SU-DHL-6 (cell line): ENCODE data around the gene STAT1.

Experiments
- H2AFZ ChIP-seq: fragments of 200-600 bp; sonication (generic); 2 replicates; pipeline ENCODE4 v1.6.1; 2014; ENCODE audit warnings: low read depth, mild to moderate bottlenecking, moderate library complexity, mixed read lengths, antibody characterized with exemption, low read length; ENCODE audit not compliant: severe bottlenecking
- H3F3A ChIP-seq: fragments of 200-600 bp; shearing (Covaris generic); 2 replicates; pipeline ENCODE4 v1.6.0; 2016; ENCODE audit warnings: antibody characterized with exemption, mild to moderate bottlenecking; ENCODE audit not compliant: insufficient read depth
- H3K27ac ChIP-seq: fragments of 200-600 bp; sonication (generic); 2 replicates; pipeline ENCODE4 v1.5.1; 2016; ENCODE audit warnings: low read depth, mild to moderate bottlenecking, low read length, moderate library complexity, mixed read lengths
- H3K27me3 ChIP-seq: fragments of 200-600 bp; sonication (generic), shearing (Covaris generic); 2 replicates; pipeline ENCODE4 v1.6.0; 2014; ENCODE audit warnings: mild to moderate bottlenecking, low read length
- H3K36me3 ChIP-seq: fragments of 200-600 bp; sonication (generic); 2 replicates; pipeline ENCODE4 v1.6.1; 2014; ENCODE audit warnings: mild to moderate bottlenecking, low read length, mixed read lengths
- H3K4me2 ChIP-seq: fragments of 300-600, 200-600 bp; shearing (Covaris generic), sonication (generic); 2 replicates; pipeline ENCODE4 v1.6.0; 2014; ENCODE audit warnings: low read length, low read depth, mild to moderate bottlenecking; ENCODE audit not compliant: poor library complexity, severe bottlenecking
- H3K4me3 ChIP-seq: fragments of 200-600 bp; sonication (generic); 2 replicates; pipeline ENCODE4 v1.5.1; 2014; ENCODE audit warnings: antibody characterized with exemption, low read length, mild to moderate bottlenecking, mixed read lengths; ENCODE audit not compliant: insufficient read depth, poor library complexity, severe bottlenecking
- H3K79me2 ChIP-seq: fragments of 200-600 bp; sonication (generic); 2 replicates; pipeline ENCODE4 v1.6.1; 2014; ENCODE audit warnings: mild to moderate bottlenecking, low read length, moderate library complexity; ENCODE audit not compliant: insufficient read depth
- H3K9ac ChIP-seq: fragments of 200-600 bp; sonication (generic); 2 replicates; pipeline ENCODE4 v1.7.0; 2014; ENCODE audit warnings: mild to moderate bottlenecking, low read length
- H3K9me2 ChIP-seq: fragments of 200-600 bp; sonication (generic); replicated peaks from 2 replicates; pipeline ENCODE4 v1.6.1; 2014; ENCODE audit warnings: low read length; ENCODE audit not compliant: insufficient read depth
- H3K9me3 ChIP-seq: fragments of 200-600 bp; sonication (generic); 2 replicates; pipeline ENCODE4 v1.6.1; 2014; ENCODE audit warnings: low read length, mixed read lengths; ENCODE audit not compliant: insufficient read depth
- H4K20me1 ChIP-seq: fragments of 200-600 bp; sonication (generic); 2 replicates; pipeline ENCODE4 v1.6.1; 2014; ENCODE audit warnings: low read depth, mild to moderate bottlenecking, antibody characterized with exemption, low read length, moderate library complexity, mixed read lengths
- EZH2phosphoT487 ChIP-seq: fragments of 200-600 bp; sonication (generic), shearing (Covaris generic); conservative IDR thresholded peaks from 2 replicates; pipeline ENCODE4 v1.6.1; 2018; ENCODE audit warnings: mild to moderate bottlenecking, antibody characterized with exemption, low read length, moderate library complexity, mixed read lengths
- TF ChIP-seq, protein P1 (sequence below): fragments of 200-600 bp; sonication (generic); IDR thresholded peaks from one replicate; pipeline ENCODE4 v1.5.1; 2017; ENCODE audit warnings: antibody characterized with exemption, mild to moderate bottlenecking, low read length, moderate library complexity; ENCODE audit not compliant: insufficient read depth, poor library complexity, severe bottlenecking

Gene STAT1

DNA sequence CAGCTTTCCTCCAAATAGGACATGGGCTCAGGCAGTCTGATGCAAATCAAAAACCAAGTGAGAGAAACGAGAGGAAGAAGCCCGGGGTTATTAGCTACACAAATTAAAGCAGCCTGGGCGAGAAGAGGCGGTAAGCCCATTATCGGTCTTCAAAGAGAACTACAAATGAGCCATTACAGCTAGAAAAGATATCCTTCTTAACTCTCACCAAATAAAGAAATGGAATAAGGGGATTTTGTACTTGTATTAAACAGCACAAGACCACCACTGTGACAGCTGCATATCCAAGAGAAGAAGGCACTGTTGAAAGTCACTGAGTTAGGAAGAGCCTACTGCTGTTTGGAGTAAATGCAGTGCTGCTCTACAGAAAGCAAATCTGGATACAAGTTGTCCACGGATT, 32.6 kb downstream of the STAT1 start:
- H4K20me1 ChIP-seq, result no peaks in the 10 kb centered on the region
- H3K27me3 ChIP-seq, result no peaks in the 10 kb centered on the region
- H3K4me3 ChIP-seq, result no peak overlapping the region
- no peak overlapping the region for H3K4me2 ChIP-seq
- H2AFZ ChIP-seq, result no peak overlapping the region
- H3K9ac ChIP-seq, result no peak overlapping the region
- H3K79me2 ChIP-seq, result no peaks in the 10 kb centered on the region
- H3K36me3 ChIP-seq, result peaks cover 17% of the 10 kb centered on the region; the same call in 1 of the 2 replicates
- no peak overlapping the region for H3K27ac ChIP-seq
- H3F3A ChIP-seq, result no peaks in the 10 kb centered on the region
- H3K9me3 ChIP-seq, result no peaks in the 10 kb centered on the region
- TF ChIP-seq, protein P1, sequence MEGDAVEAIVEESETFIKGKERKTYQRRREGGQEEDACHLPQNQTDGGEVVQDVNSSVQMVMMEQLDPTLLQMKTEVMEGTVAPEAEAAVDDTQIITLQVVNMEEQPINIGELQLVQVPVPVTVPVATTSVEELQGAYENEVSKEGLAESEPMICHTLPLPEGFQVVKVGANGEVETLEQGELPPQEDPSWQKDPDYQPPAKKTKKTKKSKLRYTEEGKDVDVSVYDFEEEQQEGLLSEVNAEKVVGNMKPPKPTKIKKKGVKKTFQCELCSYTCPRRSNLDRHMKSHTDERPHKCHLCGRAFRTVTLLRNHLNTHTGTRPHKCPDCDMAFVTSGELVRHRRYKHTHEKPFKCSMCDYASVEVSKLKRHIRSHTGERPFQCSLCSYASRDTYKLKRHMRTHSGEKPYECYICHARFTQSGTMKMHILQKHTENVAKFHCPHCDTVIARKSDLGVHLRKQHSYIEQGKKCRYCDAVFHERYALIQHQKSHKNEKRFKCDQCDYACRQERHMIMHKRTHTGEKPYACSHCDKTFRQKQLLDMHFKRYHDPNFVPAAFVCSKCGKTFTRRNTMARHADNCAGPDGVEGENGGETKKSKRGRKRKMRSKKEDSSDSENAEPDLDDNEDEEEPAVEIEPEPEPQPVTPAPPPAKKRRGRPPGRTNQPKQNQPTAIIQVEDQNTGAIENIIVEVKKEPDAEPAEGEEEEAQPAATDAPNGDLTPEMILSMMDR, result no peak
- no peak for TF ChIP-seq EZH2phosphoT487
- no peaks in the 10 kb centered on the region for H3K9me2 ChIP-seq

DNA sequence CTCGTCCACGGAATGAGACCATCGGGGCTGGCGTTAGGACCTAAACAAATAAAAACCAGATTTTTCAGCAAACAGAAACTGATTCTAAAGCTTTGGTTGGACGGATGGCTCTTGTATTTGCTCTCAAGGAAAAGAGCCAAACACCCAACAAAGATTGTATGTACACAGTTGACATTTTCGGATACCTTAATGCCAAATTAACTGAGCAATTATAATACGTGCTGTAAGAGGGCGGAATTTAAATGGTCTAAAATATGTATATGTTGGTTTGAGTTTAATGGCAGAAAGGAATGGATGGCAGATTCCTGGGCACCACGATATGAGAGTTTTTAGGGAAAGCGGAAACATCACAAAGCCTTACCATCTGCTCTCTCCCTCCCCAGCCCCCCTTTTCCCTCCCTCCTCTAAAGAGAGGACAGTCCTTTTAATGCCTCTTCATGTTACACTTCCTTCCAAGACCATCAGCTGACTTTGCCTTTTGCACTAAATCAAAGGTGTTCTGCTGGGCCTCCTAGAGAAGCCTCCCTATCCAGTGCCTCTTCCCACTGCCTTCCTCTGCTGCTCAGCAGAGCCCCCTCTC, 33.3 kb downstream of the STAT1 start:
- H3K79me2 ChIP-seq, result no peaks in the 10 kb centered on the region
- no peak overlapping the region for H3K27ac ChIP-seq
- peaks cover 23% of the 10 kb centered on the region for H3K36me3 ChIP-seq
- no peak overlapping the region for H3K4me3 ChIP-seq
- H2AFZ ChIP-seq, result no peak overlapping the region
- no peaks in the 10 kb centered on the region for H3K9me2 ChIP-seq
- TF ChIP-seq EZH2phosphoT487, result no peak
- TF ChIP-seq, protein P1, result no peak
- H3K9me3 ChIP-seq, result no peaks in the 10 kb centered on the region
- no peaks in the 10 kb centered on the region for H3K27me3 ChIP-seq
- no peaks in the 10 kb centered on the region for H3F3A ChIP-seq
- H4K20me1 ChIP-seq, result no peaks in the 10 kb centered on the region
- no peak overlapping the region for H3K9ac ChIP-seq
- H3K4me2 ChIP-seq, result no peak overlapping the region

DNA sequence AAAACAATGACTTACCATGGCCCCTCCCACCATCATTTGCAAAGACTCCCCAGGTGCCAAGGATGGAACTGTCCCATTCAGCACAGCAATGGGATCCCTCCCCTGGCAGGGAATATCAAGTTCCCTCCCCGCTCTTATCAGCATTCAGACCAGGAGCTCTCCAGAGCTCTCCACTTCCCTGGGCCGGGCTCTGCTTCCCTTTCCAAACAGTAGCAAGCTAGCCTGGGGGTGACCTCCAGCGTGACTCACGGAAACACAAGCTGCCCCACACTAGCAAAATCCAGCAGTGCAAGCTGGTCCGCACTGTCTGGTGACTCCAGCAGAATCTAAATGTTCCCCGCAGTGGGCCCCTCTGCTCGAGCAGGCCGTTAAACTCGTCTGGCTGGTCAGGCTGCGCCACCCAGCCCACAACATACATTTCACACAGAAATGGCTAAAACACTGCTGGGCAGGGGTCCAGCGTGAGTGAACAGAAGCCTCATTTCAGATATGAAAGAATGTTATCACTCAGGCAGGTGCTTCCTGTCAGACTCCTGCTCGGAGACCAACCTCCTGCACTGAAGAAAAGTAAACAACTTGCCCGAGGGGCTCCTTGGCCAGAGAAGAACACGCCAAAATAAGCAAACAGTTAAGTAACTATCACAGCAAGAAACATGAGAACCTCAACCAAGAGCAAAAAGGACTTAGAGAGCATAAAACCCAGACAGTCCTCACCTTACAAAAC, 33.9 kb downstream of the STAT1 start:
- Histone ChIP-seq H3K9me2 (no peaks in the 10 kb centered on the region), H3K27ac (no peak overlapping the region), H3K9me3 (no peaks in the 10 kb centered on the region), H3K79me2 (no peaks in the 10 kb centered on the region), H3F3A (no peaks in the 10 kb centered on the region), H4K20me1 (no peaks in the 10 kb centered on the region), H3K36me3 (peaks cover 26% of the 10 kb centered on the region), H3K27me3 (no peaks in the 10 kb centered on the region), H3K4me3 (no peak overlapping the region), H3K9ac (no peak overlapping the region), H2AFZ (no peak overlapping the region), H3K4me2 (no peak overlapping the region)
- TF ChIP-seq, protein P1, result no peak
- no peak for TF ChIP-seq EZH2phosphoT487
